Panc1 (cell line): ENCODE data around the gene SVIP. TPM values are rescaled to one million over a fixed set of nuclear protein-coding genes. Genes with fewer than 3 reads are reported as not detected.

Experiments used
- ATAC-seq: fragments of 200-7000 bp; cut with Tn5 transposase; 2 replicates; pipeline ENCODE4 v1.9.1; 2020; ENCODE audit warnings: mild to moderate bottlenecking, moderate library complexity
- BruUV-seq: library from RNA; stranded (reverse); fragments of 400-500 nt; replicated peaks from 2 replicates; lab custom pipeline; 2021; lab: Mats Ljungman, UMichigan
- CTCF ChIA-PET: fragments of 300-600 bp; sonication (Branson Sonifier 250); formaldehyde crosslinking; loops from one replicate; lab custom pipeline; 2022; ENCODE audit warnings: antibody characterized with exemption; lab: Charles Lee
- POLR2A ChIA-PET: fragments of 300-600 bp; sonication (Branson Sonifier 250); formaldehyde crosslinking; loops from one replicate; lab custom pipeline; 2022; ENCODE audit warnings: antibody characterized with exemption; lab: Charles Lee
- DNase-seq: peaks from one replicate; pipeline ENCODE4 v3.0.0-alpha.2; 2010; ENCODE audit warnings: low read depth, low spot score
- H3K27ac ChIP-seq: 2 replicates; pipeline ENCODE4 v1.5.1; 2011; ENCODE audit warnings: mild to moderate bottlenecking, low read length, inconsistent platforms
- H3K27me3 ChIP-seq: fragments of 200-500 bp; sonication (Bioruptor generic); 2 replicates; pipeline ENCODE4 v1.6.0; 2014; ENCODE audit warnings: low read length, inconsistent platforms; ENCODE audit not compliant: control insufficient read depth, insufficient read depth
- H3K36me3 ChIP-seq: fragments of 200-500 bp; sonication (Bioruptor generic); 2 replicates; pipeline ENCODE4 v1.5.1; 2014; ENCODE audit warnings: inconsistent platforms, mild to moderate bottlenecking, low read length, moderate library complexity; ENCODE audit not compliant: control insufficient read depth, insufficient read depth
- H3K4me1 ChIP-seq: 2 replicates; pipeline ENCODE4 v1.5.1; 2011; ENCODE audit warnings: inconsistent platforms, mild to moderate bottlenecking, low read length, moderate library complexity; ENCODE audit not compliant: control insufficient read depth, insufficient read depth
- H3K4me3 ChIP-seq, 2 experiments: 2 replicates each; pipeline ENCODE4 v1.5.1; 2011 to 2012; ENCODE audit warnings: low read depth in 2 of 2, low read length in 2 of 2, mild to moderate bottlenecking in 2 of 2, inconsistent platforms in 1 of 2, moderate library complexity in 1 of 2
- H3K9me3 ChIP-seq: fragments of 200-500 bp; sonication (Bioruptor generic); 2 replicates; pipeline ENCODE4 v1.5.1; 2014; ENCODE audit warnings: low read depth, mild to moderate bottlenecking, inconsistent platforms, low read length, moderate library complexity; ENCODE audit not compliant: control insufficient read depth, insufficient read depth
- POLR2AphosphoS5 ChIP-seq: IDR thresholded peaks from 2 replicates; pipeline ENCODE4 v1.6.1; 2012; ENCODE audit warnings: mild to moderate bottlenecking, low read depth, low read length, moderate library complexity
- SIN3A ChIP-seq: IDR thresholded peaks from 2 replicates; pipeline ENCODE4 v1.6.1; 2012; ENCODE audit warnings: low read depth, mild to moderate bottlenecking, low read length, moderate library complexity, borderline replicate concordance; ENCODE audit not compliant: insufficient read depth
- TCF7L2 ChIP-seq: IDR thresholded peaks from 2 replicates; pipeline ENCODE4 v1.6.1; 2011; ENCODE audit warnings: mild to moderate bottlenecking, low read depth, low read length, inconsistent platforms
- in situ Hi-C: cut with HindIII; loops from 2 replicates; pipeline ENCODE4 v1.10.0; 2016; ENCODE audit warnings: low sequenced_read_pairs, low pct_unique_long_range_greater_than_20kb
- intact Hi-C: fragments of 100-400 bp; cut with micrococcal nuclease; formaldehyde crosslinking; loops from one replicate; pipeline ENCODE4 v1.10.0; 2022; ENCODE audit not compliant: unreplicated experiment
- total RNA-seq: library from RNA; stranded (reverse); gene quantifications from one replicate; pipeline ENCODE4 v1.2.1, GENCODE V29; 2021; ENCODE audit not compliant: unreplicated experiment
- TF ChIP-seq, protein P1 (sequence below), 2 experiments: IDR thresholded peaks; 2 replicates each; pipeline ENCODE4 v1.6.1; 2011 to 2012; ENCODE audit warnings: low read depth in 2 of 2, control low read depth in 1 of 2, low read length in 1 of 2, mild to moderate bottlenecking in 1 of 2, moderate library complexity in 1 of 2; ENCODE audit not compliant: insufficient read depth in 1 of 2
- TF ChIP-seq, protein P2 (sequence below): fragments of 450-650 bp; IDR thresholded peaks from 2 replicates; pipeline ENCODE4 v1.5.1; 2017; ENCODE audit warnings: mild to moderate bottlenecking

SVIP gene
- total RNA-seq, 1 experiment from 2014 or later = 13.4 TPM

GRCh38 chr11:22787055-22787454 is 42.5 kb downstream of the SVIP start:
- ATAC-seq (no peak), DNase-seq (no peak)
- H3K4me1 ChIP-seq = no peaks in the 10 kb centered on the region
- ChIA-PET POLR2A (no interaction called here), CTCF (interaction anchor here (1.0 kb wide), 1 partner anchor 454 kb away, joined by 4 read pairs; no protein-coding TSS in a partner anchor)
- no peak overlapping the region for H3K4me3 ChIP-seq
- no peak for TF ChIP-seq TCF7L2
- TF ChIP-seq, protein P1, sequence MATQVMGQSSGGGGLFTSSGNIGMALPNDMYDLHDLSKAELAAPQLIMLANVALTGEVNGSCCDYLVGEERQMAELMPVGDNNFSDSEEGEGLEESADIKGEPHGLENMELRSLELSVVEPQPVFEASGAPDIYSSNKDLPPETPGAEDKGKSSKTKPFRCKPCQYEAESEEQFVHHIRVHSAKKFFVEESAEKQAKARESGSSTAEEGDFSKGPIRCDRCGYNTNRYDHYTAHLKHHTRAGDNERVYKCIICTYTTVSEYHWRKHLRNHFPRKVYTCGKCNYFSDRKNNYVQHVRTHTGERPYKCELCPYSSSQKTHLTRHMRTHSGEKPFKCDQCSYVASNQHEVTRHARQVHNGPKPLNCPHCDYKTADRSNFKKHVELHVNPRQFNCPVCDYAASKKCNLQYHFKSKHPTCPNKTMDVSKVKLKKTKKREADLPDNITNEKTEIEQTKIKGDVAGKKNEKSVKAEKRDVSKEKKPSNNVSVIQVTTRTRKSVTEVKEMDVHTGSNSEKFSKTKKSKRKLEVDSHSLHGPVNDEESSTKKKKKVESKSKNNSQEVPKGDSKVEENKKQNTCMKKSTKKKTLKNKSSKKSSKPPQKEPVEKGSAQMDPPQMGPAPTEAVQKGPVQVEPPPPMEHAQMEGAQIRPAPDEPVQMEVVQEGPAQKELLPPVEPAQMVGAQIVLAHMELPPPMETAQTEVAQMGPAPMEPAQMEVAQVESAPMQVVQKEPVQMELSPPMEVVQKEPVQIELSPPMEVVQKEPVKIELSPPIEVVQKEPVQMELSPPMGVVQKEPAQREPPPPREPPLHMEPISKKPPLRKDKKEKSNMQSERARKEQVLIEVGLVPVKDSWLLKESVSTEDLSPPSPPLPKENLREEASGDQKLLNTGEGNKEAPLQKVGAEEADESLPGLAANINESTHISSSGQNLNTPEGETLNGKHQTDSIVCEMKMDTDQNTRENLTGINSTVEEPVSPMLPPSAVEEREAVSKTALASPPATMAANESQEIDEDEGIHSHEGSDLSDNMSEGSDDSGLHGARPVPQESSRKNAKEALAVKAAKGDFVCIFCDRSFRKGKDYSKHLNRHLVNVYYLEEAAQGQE (IDR thresholded peaks at IDR 0.05; ENCODE audit: insufficient read depth in 1 of 2, low read depth in 2 of 2, low read length in 1 of 2) = no peak
- TF ChIP-seq SIN3A = no peak
- TF ChIP-seq POLR2AphosphoS5 = no peak
- TF ChIP-seq, protein P2, sequence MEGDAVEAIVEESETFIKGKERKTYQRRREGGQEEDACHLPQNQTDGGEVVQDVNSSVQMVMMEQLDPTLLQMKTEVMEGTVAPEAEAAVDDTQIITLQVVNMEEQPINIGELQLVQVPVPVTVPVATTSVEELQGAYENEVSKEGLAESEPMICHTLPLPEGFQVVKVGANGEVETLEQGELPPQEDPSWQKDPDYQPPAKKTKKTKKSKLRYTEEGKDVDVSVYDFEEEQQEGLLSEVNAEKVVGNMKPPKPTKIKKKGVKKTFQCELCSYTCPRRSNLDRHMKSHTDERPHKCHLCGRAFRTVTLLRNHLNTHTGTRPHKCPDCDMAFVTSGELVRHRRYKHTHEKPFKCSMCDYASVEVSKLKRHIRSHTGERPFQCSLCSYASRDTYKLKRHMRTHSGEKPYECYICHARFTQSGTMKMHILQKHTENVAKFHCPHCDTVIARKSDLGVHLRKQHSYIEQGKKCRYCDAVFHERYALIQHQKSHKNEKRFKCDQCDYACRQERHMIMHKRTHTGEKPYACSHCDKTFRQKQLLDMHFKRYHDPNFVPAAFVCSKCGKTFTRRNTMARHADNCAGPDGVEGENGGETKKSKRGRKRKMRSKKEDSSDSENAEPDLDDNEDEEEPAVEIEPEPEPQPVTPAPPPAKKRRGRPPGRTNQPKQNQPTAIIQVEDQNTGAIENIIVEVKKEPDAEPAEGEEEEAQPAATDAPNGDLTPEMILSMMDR = no peak
- H3K27me3 ChIP-seq = no peaks in the 10 kb centered on the region; the same call in 1 of the 2 replicates
- intact Hi-C loops = loop anchor here (10.0 kb wide), 1 partner anchor 542 kb away; no protein-coding TSS in a partner anchor
- no peak overlapping the region for H3K27ac ChIP-seq
- H3K36me3 ChIP-seq = no peaks in the 10 kb centered on the region
- BruUV-seq = no TSS peak
- in situ Hi-C loops = no loop called here
- no peaks in the 10 kb centered on the region for H3K9me3 ChIP-seq

DNA sequence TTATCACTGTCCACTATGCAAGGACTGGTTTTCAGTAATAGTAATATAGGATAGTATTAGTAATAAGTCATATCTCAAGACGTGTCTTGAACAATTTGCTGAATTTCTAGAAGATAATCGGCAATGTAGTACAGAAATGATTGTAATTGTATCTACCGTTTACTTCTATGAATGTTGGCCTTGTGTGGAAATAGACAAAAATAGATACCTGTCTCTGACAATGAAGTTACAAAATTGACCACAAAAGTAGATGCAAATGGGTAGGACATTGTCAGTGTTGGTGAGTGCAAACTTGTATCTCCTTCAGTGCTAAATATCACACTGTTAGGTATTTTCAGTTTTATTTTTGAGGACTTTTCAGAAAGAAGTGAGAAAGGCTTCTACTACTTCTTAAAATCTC is 43.1 kb downstream of the SVIP start:
- in situ Hi-C loops (no loop called here), intact Hi-C loops (loop anchor here (10.0 kb wide), 1 partner anchor 542 kb away; no protein-coding TSS in a partner anchor)
- POLR2A ChIA-PET = no interaction called here
- Histone ChIP-seq H3K27ac (no peak overlapping the region), H3K27me3 (no peaks in the 10 kb centered on the region; the same call in 1 of the 2 replicates), H3K9me3 (no peaks in the 10 kb centered on the region), H3K4me3 (no peak overlapping the region), H3K4me1 (no peaks in the 10 kb centered on the region), H3K36me3 (no peaks in the 10 kb centered on the region)
- ATAC-seq = no peak
- no peak for DNase-seq
- CTCF ChIA-PET = no interaction called here
- TF ChIP-seq, protein P2 = no peak
- TF ChIP-seq SIN3A = no peak
- TF ChIP-seq POLR2AphosphoS5 = no peak
- TF ChIP-seq, protein P1 (IDR thresholded peaks at IDR 0.05; ENCODE audit: insufficient read depth in 1 of 2, low read depth in 2 of 2, low read length in 1 of 2) = no peak
- no peak for TF ChIP-seq TCF7L2
- BruUV-seq = no TSS peak
